ENCODE data around the gene SLC25A15.

The SLC25A15 gene

GRCh38 chr13:40774672-40775071 lies 14.7 kb upstream of the SLC25A15 start:
- no peak overlapping the region for H3K4me3 ChIP-seq (ENCODE audit: low read depth, low read length)
- TF ChIP-seq, protein P1, sequence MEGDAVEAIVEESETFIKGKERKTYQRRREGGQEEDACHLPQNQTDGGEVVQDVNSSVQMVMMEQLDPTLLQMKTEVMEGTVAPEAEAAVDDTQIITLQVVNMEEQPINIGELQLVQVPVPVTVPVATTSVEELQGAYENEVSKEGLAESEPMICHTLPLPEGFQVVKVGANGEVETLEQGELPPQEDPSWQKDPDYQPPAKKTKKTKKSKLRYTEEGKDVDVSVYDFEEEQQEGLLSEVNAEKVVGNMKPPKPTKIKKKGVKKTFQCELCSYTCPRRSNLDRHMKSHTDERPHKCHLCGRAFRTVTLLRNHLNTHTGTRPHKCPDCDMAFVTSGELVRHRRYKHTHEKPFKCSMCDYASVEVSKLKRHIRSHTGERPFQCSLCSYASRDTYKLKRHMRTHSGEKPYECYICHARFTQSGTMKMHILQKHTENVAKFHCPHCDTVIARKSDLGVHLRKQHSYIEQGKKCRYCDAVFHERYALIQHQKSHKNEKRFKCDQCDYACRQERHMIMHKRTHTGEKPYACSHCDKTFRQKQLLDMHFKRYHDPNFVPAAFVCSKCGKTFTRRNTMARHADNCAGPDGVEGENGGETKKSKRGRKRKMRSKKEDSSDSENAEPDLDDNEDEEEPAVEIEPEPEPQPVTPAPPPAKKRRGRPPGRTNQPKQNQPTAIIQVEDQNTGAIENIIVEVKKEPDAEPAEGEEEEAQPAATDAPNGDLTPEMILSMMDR (IDR thresholded peaks at IDR 0.05; ENCODE audit: borderline replicate concordance, insufficient read depth, low read depth, low read length) = no peak

GRCh38 chr13:40776232-40776631 lies 13.2 kb upstream of the SLC25A15 start:
- H3K4me3 ChIP-seq (ENCODE audit: low read depth, low read length) = no peak overlapping the region
- TF ChIP-seq, protein P1 (IDR thresholded peaks at IDR 0.05; ENCODE audit: borderline replicate concordance, insufficient read depth, low read depth, low read length) = no peak

- no peak overlapping the region for H3K4me3 ChIP-seq (ENCODE audit: low read depth, low read length)
- TF ChIP-seq, protein P1 (IDR thresholded peaks at IDR 0.05; ENCODE audit: borderline replicate concordance, insufficient read depth, low read depth, low read length) = no peak
Observed at GRCh38 chr13:40776681-40777165, 12.7 kb upstream of the SLC25A15 start.

DNA sequence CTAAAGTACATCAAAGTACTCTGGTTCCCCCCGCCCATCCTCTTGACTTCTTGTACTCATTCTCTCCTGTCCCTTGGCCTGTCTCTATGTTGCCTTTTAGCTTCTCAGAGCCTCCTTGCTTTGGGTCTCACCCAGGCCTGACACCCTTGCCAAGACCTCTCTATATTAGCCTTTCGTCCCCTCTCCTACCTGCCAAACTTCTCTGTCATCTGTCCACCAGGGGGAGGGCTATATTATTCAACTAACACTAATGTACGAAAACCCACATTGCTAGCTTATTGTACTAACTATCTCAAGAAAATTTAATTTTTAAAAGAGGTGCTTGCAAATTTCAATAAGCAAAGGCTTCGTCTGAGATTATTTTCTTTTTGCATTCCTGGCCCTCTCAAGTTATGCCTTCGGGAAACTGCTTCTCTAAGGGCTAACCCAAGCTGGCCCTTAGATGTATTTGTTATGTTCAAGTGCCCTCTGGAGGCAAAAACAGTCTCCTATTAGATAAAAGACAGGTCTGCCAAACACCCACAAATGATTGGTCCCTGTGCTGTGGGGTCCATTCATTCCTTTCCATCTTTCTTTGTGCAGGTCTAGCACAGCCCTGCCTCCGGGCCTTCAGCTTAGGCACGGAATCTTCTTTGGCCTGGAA lies 12.1 kb upstream of the SLC25A15 start:
- no peak overlapping the region for H3K4me3 ChIP-seq (ENCODE audit: low read depth, low read length)
- TF ChIP-seq, protein P1 (IDR thresholded peaks at IDR 0.05; ENCODE audit: borderline replicate concordance, insufficient read depth, low read depth, low read length) = peak; percentile 36

GRCh38 chr13:40777809-40778175 lies 11.6 kb upstream of the SLC25A15 start:
- TF ChIP-seq, protein P1 (IDR thresholded peaks at IDR 0.05; ENCODE audit: borderline replicate concordance, insufficient read depth, low read depth, low read length) = no peak
- no peak overlapping the region for H3K4me3 ChIP-seq (ENCODE audit: low read depth, low read length)

GRCh38 chr13:40779049-40779448 lies 10.4 kb upstream of the SLC25A15 start:
- TF ChIP-seq, protein P1 (IDR thresholded peaks at IDR 0.05; ENCODE audit: borderline replicate concordance, insufficient read depth, low read depth, low read length) = no peak
- H3K4me3 ChIP-seq (ENCODE audit: low read depth, low read length) = no peak overlapping the region

DNA sequence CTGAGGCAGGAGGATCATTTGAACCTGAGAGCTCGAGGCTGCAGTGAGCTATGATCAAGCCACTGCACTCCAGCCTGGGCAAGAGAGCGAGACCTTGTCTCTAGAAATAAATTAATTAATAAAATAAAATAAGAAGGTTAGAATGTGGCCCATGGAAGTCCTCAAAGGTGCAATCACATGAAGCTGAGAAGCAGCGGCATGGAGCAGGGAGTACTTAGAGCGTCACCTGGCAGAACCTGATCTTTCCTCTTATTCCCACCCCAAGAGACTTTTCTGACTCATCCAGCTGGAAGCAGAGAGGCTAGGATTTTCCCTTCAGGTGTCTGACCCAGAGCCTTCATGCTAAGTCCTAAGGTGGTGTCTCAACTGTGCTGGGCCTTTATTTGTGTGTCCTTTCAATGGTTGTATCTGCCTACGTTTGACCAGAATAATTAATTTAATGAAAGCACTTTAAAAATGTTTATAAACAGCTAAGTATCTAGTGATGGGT lies 9.6 kb upstream of the SLC25A15 start:
- TF ChIP-seq, protein P1 (IDR thresholded peaks at IDR 0.05; ENCODE audit: borderline replicate concordance, insufficient read depth, low read depth, low read length) = no peak

More for the DNA sequence above, 9.6 kb upstream of the SLC25A15 start:
- no peak overlapping the region for H3K4me3 ChIP-seq (ENCODE audit: low read depth, low read length)

All from GM12875 (cell line).